ENCODE data around the gene ACTMAP. TPM values are rescaled to one million over a fixed set of nuclear protein-coding genes. Genes with fewer than 3 reads are reported as not detected.
"Not testable (repeated sequence)": the region's sequence is repeated elsewhere in the genome, so short reads cannot be mapped to it uniquely, and the experiment has no call there.

Gene ACTMAP
- total RNA-seq, 1 donor from 2014 or later = 6.1 TPM

- ATAC-seq = peak; percentile 91
- intact Hi-C loops (cut with DNase I) = no loop called here
These were observed 729 bp upstream of the ACTMAP start, which contains the start of gene SNRPA for GRCh38 chr19:40750874-40751537. Gene SNRPA (plus strand): TSS chr19:40751203. CDS start chr19:40751409, 206 bp downstream.

GRCh38 chr19:40747536-40747935, 2.7 kb downstream of the ACTMAP start:
- no peak for DNase-seq (ENCODE audit: low spot score)
- no peak for ATAC-seq
- intact Hi-C loops (cut with DNase I) = no loop called here

More at GRCh38 chr19:40750874-40751537, 729 bp upstream of the ACTMAP start, which contains the start of gene SNRPA:
- peak; percentile 97 for DNase-seq (ENCODE audit: low spot score)

- DNase-seq (ENCODE audit: low spot score) (no peak), ATAC-seq (peak; percentile 31)
- intact Hi-C loops (cut with DNase I) = no loop called here
These were observed 4.9 kb downstream of the ACTMAP start for GRCh38 chr19:40745402-40745780.

GRCh38 chr19:40744554-40745401, 5.5 kb downstream of the ACTMAP start:
- ATAC-seq (no peak), DNase-seq (ENCODE audit: low spot score) (no peak)
- intact Hi-C loops (cut with DNase I) = loop anchor here (5.0 kb wide), 1 partner anchor 1782 kb away; no protein-coding TSS in a partner anchor

- intact Hi-C loops (cut with DNase I) = loop anchor here (5.0 kb wide), 1 partner anchor 1782 kb away; no protein-coding TSS in a partner anchor
- ATAC-seq (no peak), DNase-seq (ENCODE audit: low spot score) (no peak)
These were observed 6.4 kb downstream of the ACTMAP start for GRCh38 chr19:40743926-40744325.

- ATAC-seq = no peak
- DNase-seq (ENCODE audit: low spot score) = no peak
- intact Hi-C loops (cut with DNase I) = loop anchor here (5.0 kb wide), 1 partner anchor 1781 kb away; no protein-coding TSS in a partner anchor
These were observed 7.4 kb downstream of the ACTMAP start for GRCh38 chr19:40742886-40743285.

- intact Hi-C loops (cut with DNase I) = loop anchor here (5.0 kb wide), 1 partner anchor 1780 kb away; no protein-coding TSS in a partner anchor
- no peak for DNase-seq (ENCODE audit: low spot score)
- no peak for ATAC-seq
These were observed 7.8 kb downstream of the ACTMAP start for GRCh38 chr19:40742477-40742876.

- DNase-seq (ENCODE audit: low spot score) (no peak), ATAC-seq (no peak)
- intact Hi-C loops (cut with DNase I) = loop anchor here (5.0 kb wide), 1 partner anchor 1779 kb away; no protein-coding TSS in a partner anchor
These were observed 8.5 kb downstream of the ACTMAP start for GRCh38 chr19:40741527-40742390.

GRCh38 chr19:40740747-40741146, 9.5 kb downstream of the ACTMAP start:
- peak; percentile 83 for ATAC-seq
- intact Hi-C loops (cut with DNase I) = loop anchor here (5.0 kb wide), 1 partner anchor 1778 kb away; no protein-coding TSS in a partner anchor

GRCh38 chr19:40739871-40740703, 10.2 kb downstream of the ACTMAP start:
- DNase-seq (ENCODE audit: low spot score) (no peak), ATAC-seq (peak; percentile 60)
- intact Hi-C loops (cut with DNase I) = loop anchor here (5.0 kb wide), 1 partner anchor 1778 kb away; no protein-coding TSS in a partner anchor

More at GRCh38 chr19:40740747-40741146, 9.5 kb downstream of the ACTMAP start:
- no peak for DNase-seq (ENCODE audit: low spot score)

- ATAC-seq (no peak), DNase-seq (ENCODE audit: low spot score) (no peak)
- intact Hi-C loops (cut with DNase I) = no loop called here
These were observed 11.0 kb downstream of the ACTMAP start for GRCh38 chr19:40739030-40739839.

- intact Hi-C loops (cut with DNase I) = no loop called here
These were observed 13.1 kb downstream of the ACTMAP start for GRCh38 chr19:40737102-40737644.

GRCh38 chr19:40736661-40737060, 13.6 kb downstream of the ACTMAP start:
- intact Hi-C loops (cut with DNase I) = no loop called here
- no peak for ATAC-seq
- DNase-seq (ENCODE audit: low spot score) = no peak

More at GRCh38 chr19:40737102-40737644, 13.1 kb downstream of the ACTMAP start:
- DNase-seq (ENCODE audit: low spot score) (no peak), ATAC-seq (no peak)

GRCh38 chr19:40735013-40735771, 15.1 kb downstream of the ACTMAP start:
- no peak for ATAC-seq
- no peak for DNase-seq (ENCODE audit: low spot score)
- intact Hi-C loops (cut with DNase I) = no loop called here

GRCh38 chr19:40733149-40733548, 17.1 kb downstream of the ACTMAP start:
- no peak for ATAC-seq
- no peak for DNase-seq (ENCODE audit: low spot score)
- intact Hi-C loops (cut with DNase I) = no loop called here

- ATAC-seq; DNase-seq (ENCODE audit: low spot score); intact Hi-C loops (cut with DNase I): not testable (repeated sequence)
These were observed 18.0 kb downstream of the ACTMAP start for GRCh38 chr19:40732304-40732703.
